ENCODE results near the gene ZDHHC18. TPM values are rescaled to one million over a fixed set of nuclear protein-coding genes. Genes with fewer than 3 reads are reported as not detected.

The ZDHHC18 gene
- total RNA-seq, 6 donors from 2014 or later: 18.9 to 35.9 (median 24.9) TPM

DNA sequence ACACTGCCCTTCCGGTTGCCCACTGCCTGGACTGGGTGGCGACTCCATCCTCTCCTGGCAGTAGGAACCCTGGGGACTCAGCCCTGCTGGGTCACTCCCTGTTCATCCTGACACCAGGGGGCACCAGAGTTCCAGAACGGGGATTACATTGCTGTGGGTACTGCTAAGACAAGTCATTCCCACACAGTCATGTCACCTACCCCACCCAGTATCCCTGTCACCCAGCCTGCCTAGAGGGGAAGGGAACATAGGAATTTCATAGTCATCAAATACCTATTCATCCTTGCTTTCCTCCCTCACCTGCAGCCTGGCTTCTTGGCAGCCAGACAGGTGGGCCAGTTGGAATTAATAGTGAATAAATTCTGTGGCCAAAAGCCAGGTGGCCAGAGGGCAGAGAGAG lies 26.7 kb downstream of the ZDHHC18 start:
- 8 to 25% methylated on average over 3 of the region's 3 CpGs for WGBS, 2 donors
- ATAC-seq (ENCODE audit: low FRiP score in 2 of 2) (peak; percentile 81 to 87), DNase-seq (peak in 1 of 2 donors; percentile 83)
- Histone ChIP-seq H3K4me1 (peaks cover 0 to 5% (median 0%) of the 10 kb centered on the region in 4 donors), H3K27me3 (no peaks in the 10 kb centered on the region), H3K4me3 (no peak overlapping the region), H3K9me3 (no peaks in the 10 kb centered on the region), H3K27ac (no peak overlapping the region), H3K36me3 (peaks cover 17 to 92% (median 71%) of the 10 kb centered on the region in 4 donors)
- TF ChIP-seq POLR2A (IDR thresholded peaks at IDR 0.05) (no peak), EP300 (IDR thresholded peaks at IDR 0.05) (no peak), POLR2AphosphoS5 (IDR thresholded peaks at IDR 0.05) (no peak)
- TF ChIP-seq, protein P1, sequence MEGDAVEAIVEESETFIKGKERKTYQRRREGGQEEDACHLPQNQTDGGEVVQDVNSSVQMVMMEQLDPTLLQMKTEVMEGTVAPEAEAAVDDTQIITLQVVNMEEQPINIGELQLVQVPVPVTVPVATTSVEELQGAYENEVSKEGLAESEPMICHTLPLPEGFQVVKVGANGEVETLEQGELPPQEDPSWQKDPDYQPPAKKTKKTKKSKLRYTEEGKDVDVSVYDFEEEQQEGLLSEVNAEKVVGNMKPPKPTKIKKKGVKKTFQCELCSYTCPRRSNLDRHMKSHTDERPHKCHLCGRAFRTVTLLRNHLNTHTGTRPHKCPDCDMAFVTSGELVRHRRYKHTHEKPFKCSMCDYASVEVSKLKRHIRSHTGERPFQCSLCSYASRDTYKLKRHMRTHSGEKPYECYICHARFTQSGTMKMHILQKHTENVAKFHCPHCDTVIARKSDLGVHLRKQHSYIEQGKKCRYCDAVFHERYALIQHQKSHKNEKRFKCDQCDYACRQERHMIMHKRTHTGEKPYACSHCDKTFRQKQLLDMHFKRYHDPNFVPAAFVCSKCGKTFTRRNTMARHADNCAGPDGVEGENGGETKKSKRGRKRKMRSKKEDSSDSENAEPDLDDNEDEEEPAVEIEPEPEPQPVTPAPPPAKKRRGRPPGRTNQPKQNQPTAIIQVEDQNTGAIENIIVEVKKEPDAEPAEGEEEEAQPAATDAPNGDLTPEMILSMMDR (IDR thresholded peaks at IDR 0.05): peak; percentile 74 to 90 (median 78)

DNA sequence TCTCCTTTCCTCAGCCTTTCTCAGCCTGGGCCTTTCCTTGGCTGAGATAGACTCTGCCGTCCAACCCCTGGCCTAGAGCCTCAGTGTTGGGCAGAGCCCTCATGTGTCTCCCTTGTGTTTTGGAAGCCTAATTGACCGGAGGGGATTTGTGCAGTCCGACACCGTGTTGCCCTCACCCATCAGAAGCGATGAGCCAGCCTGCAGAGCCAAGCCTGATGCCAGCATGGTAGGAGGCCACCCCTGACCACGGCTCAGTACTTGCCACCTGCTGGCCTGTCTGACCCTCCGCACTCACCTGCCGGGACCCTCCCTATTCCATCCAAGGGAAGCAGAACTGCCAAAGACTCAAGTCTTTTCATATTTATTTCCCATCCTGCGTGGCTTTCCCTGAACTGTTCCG lies 27.1 kb downstream of the ZDHHC18 start:
- Histone ChIP-seq H3K27me3 (no peaks in the 10 kb centered on the region), H3K36me3 (peaks cover 14 to 89% (median 68%) of the 10 kb centered on the region in 4 donors), H3K4me1 (peaks cover 0 to 5% (median 0%) of the 10 kb centered on the region in 4 donors), H3K9me3 (no peaks in the 10 kb centered on the region), H3K27ac (no peak overlapping the region), H3K4me3 (no peak overlapping the region)
- ATAC-seq (ENCODE audit: low FRiP score in 2 of 2) (no peak), DNase-seq (no peak)
- 92 to 97% methylated on average over 5 to 10 of the region's 10 CpGs for WGBS, 2 donors
- TF ChIP-seq, protein P1 (IDR thresholded peaks at IDR 0.05): no peak
- no peak for TF ChIP-seq POLR2AphosphoS5 (IDR thresholded peaks at IDR 0.05)
- TF ChIP-seq POLR2A (IDR thresholded peaks at IDR 0.05): no peak
- no peak for TF ChIP-seq EP300 (IDR thresholded peaks at IDR 0.05)

DNA sequence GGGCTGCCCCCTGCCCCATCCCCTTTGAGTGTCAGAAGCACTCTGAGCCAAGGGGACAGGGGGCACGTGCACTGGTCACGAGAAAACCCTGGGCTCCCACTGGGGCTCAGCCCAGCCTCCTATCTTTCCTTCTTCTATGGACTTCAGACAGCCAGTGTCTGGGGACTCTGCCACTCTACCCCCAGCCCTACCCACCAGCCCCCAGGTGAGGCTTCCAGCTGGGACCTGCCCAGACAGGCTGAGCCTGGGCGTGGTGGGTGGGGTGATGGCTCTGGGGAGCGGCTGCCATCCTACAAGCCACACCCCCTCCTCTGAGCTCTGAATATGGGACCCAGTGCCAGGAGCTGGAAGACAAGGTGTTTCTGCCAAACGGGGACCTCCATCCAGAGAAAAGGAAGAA lies 28.4 kb downstream of the ZDHHC18 start:
- DNase-seq: no peak

DNA sequence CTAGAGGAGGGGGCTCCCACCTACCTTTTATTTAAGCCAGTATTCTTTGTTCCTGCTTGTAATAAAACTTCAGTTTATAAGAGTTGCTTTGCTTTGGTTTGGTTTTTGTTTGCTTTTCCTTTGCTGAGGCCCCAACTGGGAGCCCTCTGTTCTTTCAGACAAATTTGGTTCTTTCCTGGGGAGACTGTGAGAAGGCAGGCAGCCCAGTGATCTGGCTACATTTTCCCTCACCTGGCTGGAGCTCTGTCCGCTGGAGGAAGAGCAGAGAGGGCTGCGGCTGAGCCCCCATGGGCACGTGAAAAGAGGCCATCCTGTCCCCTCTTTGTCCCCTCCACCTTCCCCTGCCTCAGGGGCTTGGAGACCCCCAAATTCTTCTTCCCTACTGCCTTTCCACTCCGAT lies 29.1 kb downstream of the ZDHHC18 start:
- H3K27me3 ChIP-seq: no peaks in the 10 kb centered on the region
- no peak for DNase-seq
- H3K4me1 ChIP-seq: no peaks in the 10 kb centered on the region
- H3K4me3 ChIP-seq: no peak overlapping the region
- no peaks in the 10 kb centered on the region for H3K9me3 ChIP-seq
- 89 to 100% methylated on average over 4 of the region's 4 CpGs for WGBS, 2 donors
- ATAC-seq (ENCODE audit: low FRiP score in 2 of 2): no peak
- peaks cover 13 to 69% (median 51%) of the 10 kb centered on the region in 4 donors for H3K36me3 ChIP-seq
- H3K27ac ChIP-seq: no peak overlapping the region
- TF ChIP-seq POLR2A (IDR thresholded peaks at IDR 0.05) (no peak), POLR2AphosphoS5 (IDR thresholded peaks at IDR 0.05) (no peak), EP300 (IDR thresholded peaks at IDR 0.05) (no peak)
- TF ChIP-seq, protein P1 (IDR thresholded peaks at IDR 0.05): no peak

More for the DNA sequence above, 28.4 kb downstream of the ZDHHC18 start:
- WGBS, 2 donors: 93 to 95% methylated on average over 3 to 5 of the region's 5 CpGs
- Histone ChIP-seq H3K4me3 (no peak overlapping the region), H3K4me1 (no peaks in the 10 kb centered on the region), H3K9me3 (no peaks in the 10 kb centered on the region), H3K27me3 (no peaks in the 10 kb centered on the region), H3K27ac (no peak overlapping the region), H3K36me3 (peaks cover 14 to 76% (median 59%) of the 10 kb centered on the region in 4 donors)
- TF ChIP-seq EP300 (IDR thresholded peaks at IDR 0.05): no peak
- TF ChIP-seq POLR2A (IDR thresholded peaks at IDR 0.05): no peak
- no peak for TF ChIP-seq POLR2AphosphoS5 (IDR thresholded peaks at IDR 0.05)
- TF ChIP-seq, protein P1 (IDR thresholded peaks at IDR 0.05): no peak
- no peak for ATAC-seq (ENCODE audit: low FRiP score in 2 of 2)

DNA sequence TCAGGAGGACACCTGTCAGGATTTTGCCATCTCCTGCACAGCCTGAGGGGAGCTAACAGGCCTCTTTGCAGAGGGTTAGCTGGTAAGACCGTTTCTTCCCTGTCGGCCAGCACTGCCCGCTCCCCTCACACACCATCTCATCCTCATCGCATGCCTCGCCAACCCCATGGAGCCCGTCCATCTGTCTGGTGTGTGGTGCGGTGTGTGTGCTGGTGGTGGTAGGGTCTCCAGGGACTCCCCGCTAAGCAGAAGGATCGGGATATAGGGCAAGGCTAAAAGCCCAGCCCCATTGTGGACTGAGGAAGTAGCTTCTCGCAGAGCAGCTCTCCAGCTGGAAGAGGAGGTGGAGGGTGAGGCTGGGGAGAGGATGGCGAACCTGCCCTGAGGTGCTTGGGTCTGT lies 29.7 kb downstream of the ZDHHC18 start:
- WGBS, 2 donors: 94 to 96% methylated on average over 9 to 11 of the region's 11 CpGs
- no peaks in the 10 kb centered on the region for H3K9me3 ChIP-seq
- H3K4me1 ChIP-seq: no peaks in the 10 kb centered on the region
- H3K36me3 ChIP-seq: peaks cover 9 to 64% (median 46%) of the 10 kb centered on the region in 4 donors
- DNase-seq (no peak), ATAC-seq (ENCODE audit: low FRiP score in 2 of 2) (no peak)
- H3K4me3 ChIP-seq: no peak overlapping the region
- H3K27me3 ChIP-seq: no peaks in the 10 kb centered on the region
- TF ChIP-seq EP300 (IDR thresholded peaks at IDR 0.05): no peak
- TF ChIP-seq POLR2A (IDR thresholded peaks at IDR 0.05): no peak
- TF ChIP-seq, protein P1 (IDR thresholded peaks at IDR 0.05): no peak
- no peak for TF ChIP-seq POLR2AphosphoS5 (IDR thresholded peaks at IDR 0.05)
- no peak overlapping the region for H3K27ac ChIP-seq
